Inflammatory macrophage (primary cell): ENCODE data around the gene GABRG3.

ENCODE experiments used
- DNase-seq, 2 donors: peaks; one replicate each; pipeline ENCODE4 v3.0.0-alpha.2; 2020 to 2022

GABRG3 gene

DNA sequence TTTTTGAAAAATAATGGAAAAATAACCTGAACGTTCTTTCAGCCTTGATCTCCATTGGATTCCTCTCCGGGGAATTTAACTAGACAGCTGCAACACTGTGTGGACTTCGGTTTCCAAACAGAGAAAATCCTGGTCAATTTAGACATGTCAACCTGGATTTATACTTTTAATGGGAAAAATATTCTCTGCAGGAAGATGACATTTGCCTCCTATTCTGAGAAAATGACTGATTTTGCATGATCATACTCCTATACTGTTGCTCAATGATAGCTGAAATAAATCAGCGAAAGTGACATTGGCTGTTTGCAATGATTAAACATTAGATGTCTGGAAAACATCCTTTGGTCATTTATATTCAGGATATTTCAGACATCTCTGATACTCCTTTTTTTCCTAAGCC lies 94.8 kb downstream of the GABRG3 start:
- no peak for DNase-seq

DNA sequence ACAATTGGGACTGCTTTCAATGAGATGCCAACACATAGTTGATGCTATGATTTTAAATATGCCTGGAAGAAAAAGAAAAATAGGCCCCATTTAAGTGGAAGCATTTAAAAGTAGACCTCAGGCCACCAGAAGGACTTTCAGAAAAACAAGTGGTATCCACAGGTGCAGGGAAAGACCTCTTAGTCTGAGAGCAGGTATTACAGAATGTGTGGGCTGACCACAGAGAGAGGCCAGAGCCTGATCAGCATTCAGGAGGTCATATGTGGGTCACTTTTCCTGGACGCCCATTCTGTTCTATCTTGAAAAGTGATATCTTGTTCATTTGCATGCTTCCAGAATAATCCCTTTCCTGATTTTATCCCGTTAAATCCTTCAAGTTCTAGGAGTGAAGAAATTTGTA lies 95.5 kb downstream of the GABRG3 start:
- DNase-seq, result no peak

DNA sequence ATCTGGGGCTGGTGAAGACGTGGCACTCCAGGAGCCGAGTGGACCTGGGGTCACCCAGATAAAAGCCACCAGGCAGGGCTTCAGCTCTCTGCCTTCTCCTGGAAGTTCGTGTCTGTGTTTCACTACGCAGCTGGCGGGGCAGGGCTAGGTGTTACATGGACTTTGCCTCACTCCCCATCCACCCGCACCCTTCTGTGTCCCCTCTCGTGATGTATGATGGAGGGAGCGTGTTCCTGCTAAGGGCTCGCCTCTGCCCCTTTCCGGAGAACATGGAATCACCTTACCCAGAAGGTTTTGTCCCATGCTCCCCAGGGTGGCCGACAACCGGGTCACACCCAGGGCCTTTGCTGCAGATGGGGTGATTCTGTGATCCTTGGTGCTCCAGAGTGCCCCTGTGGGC lies 96.2 kb downstream of the GABRG3 start:
- no peak for DNase-seq

- no peak for DNase-seq
Observed at GRCh38 chr15:27070841-27071240, 99.9 kb downstream of the GABRG3 start.

DNA sequence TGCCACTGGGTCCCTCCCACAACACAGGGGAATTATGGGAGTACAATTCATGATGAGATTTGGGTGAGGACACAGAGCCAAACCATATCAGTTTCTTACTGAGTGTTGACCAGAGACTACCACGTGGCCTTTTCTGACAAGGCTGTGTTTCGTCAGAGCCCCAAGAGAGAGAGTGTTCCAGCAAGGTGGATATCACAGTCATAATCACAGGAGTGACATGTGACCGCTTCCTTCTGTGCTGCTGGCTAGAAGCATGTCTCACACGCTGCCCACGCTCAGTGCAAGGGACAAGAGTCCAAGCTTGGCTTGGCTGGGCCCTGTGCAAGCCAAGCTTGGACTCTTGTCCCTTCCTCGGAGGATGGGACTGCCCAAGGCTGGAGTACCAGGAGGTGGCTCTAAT lies 103.2 kb downstream of the GABRG3 start:
- no peak for DNase-seq

DNA sequence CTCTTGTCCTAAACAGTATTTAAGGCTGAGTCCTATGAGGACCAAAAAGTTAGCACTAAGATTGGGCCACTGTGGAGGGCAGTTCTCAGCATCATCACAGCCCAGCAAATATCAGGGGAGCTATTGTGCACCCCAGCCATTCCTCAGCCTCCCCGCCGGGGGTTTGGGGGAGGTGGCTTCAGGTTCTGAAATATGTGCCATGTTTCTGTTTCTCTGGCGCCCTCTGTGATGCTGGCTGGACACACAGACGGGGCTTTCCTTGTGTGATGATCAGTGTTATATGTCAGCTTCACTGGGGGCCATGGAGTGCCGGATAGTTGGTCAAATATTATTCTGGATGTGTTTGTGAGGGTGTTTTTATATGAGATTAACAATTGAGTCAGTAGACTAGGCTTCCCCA lies 106.8 kb downstream of the GABRG3 start:
- DNase-seq, result no peak

GRCh38 chr15:27081676-27082418 lies 110.9 kb downstream of the GABRG3 start:
- no peak for DNase-seq

DNA sequence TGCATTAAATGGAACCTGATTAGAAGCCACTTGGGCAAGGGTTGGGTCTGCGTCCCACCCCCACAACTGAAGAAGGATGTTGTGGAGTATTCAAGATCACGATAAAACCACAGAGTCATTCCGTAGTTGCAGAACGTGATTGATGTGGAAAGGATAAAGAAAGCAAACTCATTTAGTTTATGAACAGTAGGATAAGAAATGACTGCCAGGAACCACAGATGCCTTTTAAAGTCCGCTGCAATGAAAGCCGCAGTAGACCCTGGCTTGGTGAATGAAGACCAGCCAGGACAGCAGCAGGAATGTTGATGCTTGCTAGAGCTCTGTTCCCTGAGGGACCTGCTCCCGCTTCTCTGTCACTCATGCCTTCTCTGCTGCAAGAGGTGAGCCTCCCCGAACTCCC lies 111.5 kb downstream of the GABRG3 start:
- DNase-seq, result no peak

DNA sequence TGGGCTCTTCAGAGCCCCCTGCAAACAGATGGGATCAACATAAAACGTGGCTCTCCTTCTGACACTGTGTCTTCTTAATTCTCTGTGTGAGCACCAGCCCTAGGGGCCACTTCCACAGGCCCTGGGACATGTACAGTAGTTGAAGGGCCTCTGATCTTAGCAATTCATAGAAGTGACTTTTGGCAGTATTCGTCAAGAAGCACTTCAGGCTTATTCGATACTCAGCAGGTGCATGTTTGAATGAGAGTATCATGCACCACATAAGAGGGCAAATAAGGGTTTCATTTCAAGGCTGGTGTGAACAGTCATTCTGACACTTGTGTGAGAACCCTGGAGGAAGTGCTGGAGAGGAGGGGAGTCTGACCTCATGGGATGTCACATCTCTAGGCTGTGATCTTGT lies 113.9 kb downstream of the GABRG3 start:
- DNase-seq, result no peak

GRCh38 chr15:27086149-27086548 lies 115.2 kb downstream of the GABRG3 start:
- DNase-seq, result no peak

- DNase-seq, result no peak
Observed at GRCh38 chr15:27086805-27087204, 115.8 kb downstream of the GABRG3 start.

GRCh38 chr15:27087651-27088583 lies 116.9 kb downstream of the GABRG3 start:
- no peak for DNase-seq

GRCh38 chr15:27088584-27089232 lies 117.7 kb downstream of the GABRG3 start:
- DNase-seq, result no peak

GRCh38 chr15:27089233-27089586 lies 118.2 kb downstream of the GABRG3 start:
- no peak for DNase-seq

DNA sequence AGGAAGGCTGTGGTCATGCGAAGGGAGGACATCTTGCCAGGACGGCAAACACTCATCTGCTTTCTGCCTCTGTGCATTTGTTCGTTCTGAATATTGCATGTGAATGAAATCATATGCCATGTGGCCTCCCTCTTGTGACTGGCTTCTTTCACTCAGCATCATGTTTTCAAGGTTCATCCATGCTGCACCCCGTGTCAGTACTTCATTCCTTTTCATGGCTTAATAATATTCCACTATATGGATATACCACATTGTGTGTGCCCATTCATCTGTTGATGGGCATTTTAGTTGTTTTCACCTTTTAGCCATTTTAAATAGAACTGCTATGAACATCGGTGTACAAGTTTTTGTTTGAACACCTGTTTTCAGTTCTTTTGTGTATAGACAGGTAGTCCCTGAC lies 118.7 kb downstream of the GABRG3 start:
- no peak for DNase-seq

- no peak for DNase-seq
Observed at GRCh38 chr15:27091270-27091940, 120.4 kb downstream of the GABRG3 start.

GRCh38 chr15:27092390-27092789 lies 121.4 kb downstream of the GABRG3 start:
- DNase-seq, result no peak

- no peak for DNase-seq
Observed at GRCh38 chr15:27094235-27094634, 123.3 kb downstream of the GABRG3 start.

GRCh38 chr15:27095886-27096624 lies 125.1 kb downstream of the GABRG3 start:
- DNase-seq, result no peak

GRCh38 chr15:27097506-27097905 lies 126.5 kb downstream of the GABRG3 start:
- DNase-seq, result no peak

GRCh38 chr15:27101982-27102381 lies 131.0 kb downstream of the GABRG3 start:
- DNase-seq, result no peak

GRCh38 chr15:27111323-27111722 lies 140.3 kb downstream of the GABRG3 start:
- no peak for DNase-seq
